ENCODE measurements around the gene LY6G6C. TPM values are rescaled to one million over a fixed set of nuclear protein-coding genes. Genes with fewer than 3 reads are reported as not detected.

The LY6G6C gene
- total RNA-seq, 1 experiment from 2014 or later: not detected

- H3K4ac ChIP-seq (ENCODE audit: low read depth, low read length): no peak overlapping the region
- no peaks in the 10 kb centered on the region for H4K20me1 ChIP-seq (ENCODE audit: control insufficient read depth, insufficient read depth, insufficient read length)
- H3T11ph ChIP-seq (ENCODE audit: low read length): no peak overlapping the region
- H3K14ac ChIP-seq (ENCODE audit: insufficient read depth, low read length): no peak overlapping the region
- no peak overlapping the region for H2BK12ac ChIP-seq (ENCODE audit: insufficient read length, low read depth, low read length)
- peaks cover 30% of the 10 kb centered on the region for H3K23me2 ChIP-seq (ENCODE audit: insufficient read length, low read depth, low read length, poor library complexity, severe bottlenecking)
- Mint-ChIP-seq H3K27me3 (ENCODE audit: low read depth) (no peaks in the 10 kb centered on the region), H3K36me3 (ENCODE audit: insufficient read depth in 1 of 3, low read depth in 3 of 3) (peaks cover 36 to 46% (median 38%) of the 10 kb centered on the region in 3 experiments), H3K9me3 (no peaks in the 10 kb centered on the region; a peak in 2 of 5 replicates), H3K4me3 (peak overlapping the region in 1 of 2 experiments; percentile 91; a peak in 3 of 5 replicates), H3K27ac (peak overlapping the region in 2 of 3 experiments; percentile 58 to 93; a peak in 2 of 7 replicates), H3K4me1 (peaks cover 49 to 50% of the 10 kb centered on the region in 2 experiments)
- no peak overlapping the region for H3K56ac ChIP-seq (ENCODE audit: insufficient read length, low read depth, low read length)
- no peak overlapping the region for H3K4me2 ChIP-seq (ENCODE audit: insufficient read depth, insufficient read length, low read length)
- no peaks in the 10 kb centered on the region for H3K79me1 ChIP-seq (ENCODE audit: insufficient read depth, low read depth, low read length, poor library complexity, severe bottlenecking)
- H3K9me3 ChIP-seq (ENCODE audit: control insufficient read depth, low read depth, low read length): no peaks in the 10 kb centered on the region
- no peak overlapping the region for H4K91ac ChIP-seq (ENCODE audit: insufficient read length, low read depth, low read length)
- H3K27ac ChIP-seq (ENCODE audit: insufficient read length, low read depth, low read length): no peak overlapping the region
- no CpG with 5 or more reads among the region's 4 CpGs for WGBS (ENCODE audit: extremely low coverage, insufficient read length, low lambda C conversion rate)
- TF ChIP-seq, protein P1, sequence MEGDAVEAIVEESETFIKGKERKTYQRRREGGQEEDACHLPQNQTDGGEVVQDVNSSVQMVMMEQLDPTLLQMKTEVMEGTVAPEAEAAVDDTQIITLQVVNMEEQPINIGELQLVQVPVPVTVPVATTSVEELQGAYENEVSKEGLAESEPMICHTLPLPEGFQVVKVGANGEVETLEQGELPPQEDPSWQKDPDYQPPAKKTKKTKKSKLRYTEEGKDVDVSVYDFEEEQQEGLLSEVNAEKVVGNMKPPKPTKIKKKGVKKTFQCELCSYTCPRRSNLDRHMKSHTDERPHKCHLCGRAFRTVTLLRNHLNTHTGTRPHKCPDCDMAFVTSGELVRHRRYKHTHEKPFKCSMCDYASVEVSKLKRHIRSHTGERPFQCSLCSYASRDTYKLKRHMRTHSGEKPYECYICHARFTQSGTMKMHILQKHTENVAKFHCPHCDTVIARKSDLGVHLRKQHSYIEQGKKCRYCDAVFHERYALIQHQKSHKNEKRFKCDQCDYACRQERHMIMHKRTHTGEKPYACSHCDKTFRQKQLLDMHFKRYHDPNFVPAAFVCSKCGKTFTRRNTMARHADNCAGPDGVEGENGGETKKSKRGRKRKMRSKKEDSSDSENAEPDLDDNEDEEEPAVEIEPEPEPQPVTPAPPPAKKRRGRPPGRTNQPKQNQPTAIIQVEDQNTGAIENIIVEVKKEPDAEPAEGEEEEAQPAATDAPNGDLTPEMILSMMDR (conservative IDR thresholded peaks at IDR 0.05): no peak
- no peak overlapping the region for H3K18ac ChIP-seq (ENCODE audit: insufficient read length, low read depth, low read length)
- H3K79me2 ChIP-seq (ENCODE audit: insufficient read depth, low read length): peaks cover 6% of the 10 kb centered on the region; the same call in 1 of the 2 replicates
- no peak overlapping the region for H2AK5ac ChIP-seq (ENCODE audit: insufficient read length, low read length)
- H2BK120ac ChIP-seq (ENCODE audit: low read depth, low read length, poor library complexity, severe bottlenecking): no peak overlapping the region
- no peak overlapping the region for H4K5ac ChIP-seq (ENCODE audit: insufficient read length, low read depth, low read length)
- no peak overlapping the region for H2BK15ac ChIP-seq (ENCODE audit: low read depth, low read length)
- H3K4me1 ChIP-seq (ENCODE audit: insufficient read depth, low read length): peaks cover 12% of the 10 kb centered on the region
- no peak overlapping the region for H3K9ac ChIP-seq (ENCODE audit: extremely low read depth, insufficient read length, low read length)
- no peak overlapping the region for H2AFZ ChIP-seq (ENCODE audit: low read length)
- H4K8ac ChIP-seq (replicated peaks; ENCODE audit: insufficient read length, low read depth, low read length): no peak overlapping the region
- no peak overlapping the region for H2BK20ac ChIP-seq (ENCODE audit: low read depth, low read length, poor library complexity, severe bottlenecking)
- H3K27me3 ChIP-seq (ENCODE audit: insufficient read depth, low read length): no peaks in the 10 kb centered on the region
- no peak for DNase-seq
- H2BK5ac ChIP-seq (ENCODE audit: insufficient read length, low read length): no peak overlapping the region
- H3K23ac ChIP-seq (ENCODE audit: insufficient read length, low read depth, low read length): no peak overlapping the region
Observed at GRCh38 chr6:31733734-31734133, 12.2 kb upstream of the LY6G6C start.

Measured in H9 (cell line).